Hepatocyte (in vitro differentiated cells): Measurements from ENCODE around the gene ADTRP. TPM values are rescaled to one million over a fixed set of nuclear protein-coding genes. Genes with fewer than 3 reads are reported as not detected.

Source experiments
- DNase-seq: peaks from one replicate; pipeline ENCODE4 v3.0.0-alpha.2; 2016; ENCODE audit warnings: low spot score
- H2AFZ ChIP-seq: fragments of 200-600 bp; sonication (generic); 2 replicates; pipeline ENCODE4 v1.6.0; 2016; ENCODE audit warnings: antibody characterized with exemption, mild to moderate bottlenecking
- H3K27ac ChIP-seq: fragments of 200-600 bp; sonication (generic); 2 replicates; pipeline ENCODE4 v1.5.1; 2016; ENCODE audit warnings: mild to moderate bottlenecking
- H3K27me3 ChIP-seq: fragments of 200-600 bp; sonication (generic); 2 replicates; pipeline ENCODE4 v1.6.1; 2016
- H3K36me3 ChIP-seq: fragments of 200-600 bp; sonication (generic); replicated peaks from 2 replicates; pipeline ENCODE4 v1.5.1; 2016; ENCODE audit warnings: low read depth; ENCODE audit not compliant: insufficient read depth
- H3K4me1 ChIP-seq: fragments of 200-600 bp; sonication (generic); 2 replicates; pipeline ENCODE4 v1.5.1; 2016; ENCODE audit warnings: mild to moderate bottlenecking, moderate library complexity; ENCODE audit not compliant: insufficient read depth
- H3K4me2 ChIP-seq: fragments of 200-600 bp; sonication (generic); 2 replicates; pipeline ENCODE4 v1.6.0; 2016
- H3K4me3 ChIP-seq: fragments of 200-600 bp; sonication (generic); 2 replicates; pipeline ENCODE4 v1.5.1; 2016; ENCODE audit warnings: mild to moderate bottlenecking
- H3K79me2 ChIP-seq: fragments of 200-600 bp; sonication (generic); 2 replicates; pipeline ENCODE4 v1.6.0; 2017; ENCODE audit warnings: mild to moderate bottlenecking
- H3K9me2 ChIP-seq: fragments of 200-600 bp; sonication (generic); replicated peaks from 2 replicates; pipeline ENCODE4 v1.6.0; 2017; ENCODE audit warnings: mild to moderate bottlenecking; ENCODE audit not compliant: insufficient read depth
- H3K9me3 ChIP-seq: fragments of 200-600 bp; sonication (generic); 2 replicates; pipeline ENCODE4 v1.5.1; 2016; ENCODE audit warnings: low read depth, mild to moderate bottlenecking
- H4K20me1 ChIP-seq: fragments of 200-600 bp; sonication (generic); 2 replicates; pipeline ENCODE4 v1.6.0; 2016; ENCODE audit warnings: mild to moderate bottlenecking; ENCODE audit not compliant: insufficient read depth, poor library complexity, severe bottlenecking
- EZH2 ChIP-seq: fragments of 200-600 bp; sonication (generic); IDR thresholded peaks from 2 replicates; pipeline ENCODE4 v1.6.1; 2016; ENCODE audit warnings: antibody characterized with exemption, mild to moderate bottlenecking, borderline replicate concordance
- EZH2phosphoT487 ChIP-seq: fragments of 200-600 bp; sonication (generic); IDR thresholded peaks from one replicate; pipeline ENCODE4 v1.6.1; 2018; ENCODE audit warnings: antibody characterized with exemption, mild to moderate bottlenecking, low read depth, moderate library complexity; ENCODE audit not compliant: unreplicated experiment, severe bottlenecking
- WGBS: methylation state at CpG from one replicate; pipeline ENCODE4 v1.1.6; 2016; ENCODE audit warnings: low lambda C conversion rate; ENCODE audit errors: missing lambda C conversion rate; 5-methylcytosine and 5-hydroxymethylcytosine counted together
- polyA plus RNA-seq: library from polyadenylated mRNA; unstranded; fragments of >200 nt; fragmentation: Nextera tagmentation; extraction: Ambion mirVana; gene quantifications from 2 replicates; pipeline ENCODE4 v1.2.1, GENCODE V29; 2016
- total RNA-seq: library from RNA; depleted of rRNA; stranded (reverse); fragments of >200 nt; gene quantifications from 2 replicates; pipeline ENCODE4 v1.2.3, GENCODE V29; 2014
- TF ChIP-seq, protein P1 (sequence below): fragments of 200-600 bp; sonication (generic); IDR thresholded peaks from 2 replicates; pipeline ENCODE4 v1.5.1; 2016; ENCODE audit warnings: antibody characterized with exemption, mild to moderate bottlenecking; ENCODE audit not compliant: poor library complexity

ADTRP gene
- total and polyA plus RNA-seq, 2 experiments from 2014 or later = 4.1 to 9.8 TPM

DNA sequence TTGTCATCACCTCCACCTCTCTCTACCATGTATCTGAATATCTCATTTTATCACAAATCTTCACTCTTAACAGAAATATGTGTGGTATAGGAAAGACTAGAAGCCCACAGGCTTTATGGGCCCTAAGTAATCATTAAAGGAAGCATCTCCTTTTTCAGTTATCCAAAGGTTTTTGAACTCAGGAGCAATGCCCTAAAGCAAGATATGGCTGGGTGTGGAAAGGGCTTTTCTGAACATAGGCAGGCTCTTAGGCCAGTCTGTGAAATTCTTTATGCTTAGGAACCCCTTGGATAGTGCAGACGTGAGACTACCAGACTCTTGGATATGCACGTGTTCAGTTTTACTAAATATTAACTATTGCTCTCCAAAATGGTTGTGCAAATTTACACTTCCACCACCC, 99.5 kb downstream of the ADTRP start:
- DNase-seq = no peak
- no peaks in the 10 kb centered on the region for H3K9me2 ChIP-seq
- WGBS = 95% methylated on average over 2 of the region's 2 CpGs
- H3K4me2 ChIP-seq = no peak overlapping the region
- H3K27me3 ChIP-seq = no peaks in the 10 kb centered on the region
- no peaks in the 10 kb centered on the region for H3K9me3 ChIP-seq
- no peaks in the 10 kb centered on the region for H3K4me1 ChIP-seq
- no peaks in the 10 kb centered on the region for H3K36me3 ChIP-seq
- H3K4me3 ChIP-seq = no peak overlapping the region
- H3K79me2 ChIP-seq = no peaks in the 10 kb centered on the region
- H4K20me1 ChIP-seq = no peaks in the 10 kb centered on the region
- H3K27ac ChIP-seq = no peak overlapping the region
- H2AFZ ChIP-seq = no peak overlapping the region
- TF ChIP-seq, protein P1, sequence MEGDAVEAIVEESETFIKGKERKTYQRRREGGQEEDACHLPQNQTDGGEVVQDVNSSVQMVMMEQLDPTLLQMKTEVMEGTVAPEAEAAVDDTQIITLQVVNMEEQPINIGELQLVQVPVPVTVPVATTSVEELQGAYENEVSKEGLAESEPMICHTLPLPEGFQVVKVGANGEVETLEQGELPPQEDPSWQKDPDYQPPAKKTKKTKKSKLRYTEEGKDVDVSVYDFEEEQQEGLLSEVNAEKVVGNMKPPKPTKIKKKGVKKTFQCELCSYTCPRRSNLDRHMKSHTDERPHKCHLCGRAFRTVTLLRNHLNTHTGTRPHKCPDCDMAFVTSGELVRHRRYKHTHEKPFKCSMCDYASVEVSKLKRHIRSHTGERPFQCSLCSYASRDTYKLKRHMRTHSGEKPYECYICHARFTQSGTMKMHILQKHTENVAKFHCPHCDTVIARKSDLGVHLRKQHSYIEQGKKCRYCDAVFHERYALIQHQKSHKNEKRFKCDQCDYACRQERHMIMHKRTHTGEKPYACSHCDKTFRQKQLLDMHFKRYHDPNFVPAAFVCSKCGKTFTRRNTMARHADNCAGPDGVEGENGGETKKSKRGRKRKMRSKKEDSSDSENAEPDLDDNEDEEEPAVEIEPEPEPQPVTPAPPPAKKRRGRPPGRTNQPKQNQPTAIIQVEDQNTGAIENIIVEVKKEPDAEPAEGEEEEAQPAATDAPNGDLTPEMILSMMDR = no peak
- TF ChIP-seq EZH2phosphoT487 (no peak), EZH2 (no peak)

DNA sequence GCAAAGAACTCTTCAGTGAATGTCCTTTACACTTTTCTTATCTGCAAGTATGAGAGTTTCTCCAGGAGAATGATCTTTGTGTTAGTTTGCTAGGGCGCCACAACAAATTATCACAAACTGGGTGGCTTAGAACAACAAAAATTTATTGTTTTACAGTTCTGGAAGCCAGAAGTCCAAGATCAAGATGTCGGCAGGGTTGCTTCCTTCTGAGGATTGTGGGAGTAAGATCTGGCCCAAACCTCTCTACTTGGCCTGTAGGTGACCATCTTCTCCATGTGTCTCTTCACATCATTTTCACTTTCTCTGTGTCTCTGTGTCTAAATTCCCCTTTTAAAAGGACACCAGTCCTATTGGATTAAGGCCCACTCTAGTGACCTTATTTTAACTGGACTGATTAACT, 103.0 kb downstream of the ADTRP start:
- Histone ChIP-seq H4K20me1 (no peaks in the 10 kb centered on the region), H2AFZ (no peak overlapping the region), H3K9me3 (no peaks in the 10 kb centered on the region), H3K4me1 (no peaks in the 10 kb centered on the region), H3K79me2 (no peaks in the 10 kb centered on the region), H3K27me3 (no peaks in the 10 kb centered on the region), H3K36me3 (no peaks in the 10 kb centered on the region), H3K9me2 (no peaks in the 10 kb centered on the region), H3K4me3 (no peak overlapping the region), H3K4me2 (no peak overlapping the region), H3K27ac (no peak overlapping the region)
- WGBS = 76% methylated on average over 2 of the region's 2 CpGs
- peak; percentile 45 for DNase-seq
- TF ChIP-seq EZH2 = no peak
- TF ChIP-seq, protein P1 = peak; percentile 33

DNA sequence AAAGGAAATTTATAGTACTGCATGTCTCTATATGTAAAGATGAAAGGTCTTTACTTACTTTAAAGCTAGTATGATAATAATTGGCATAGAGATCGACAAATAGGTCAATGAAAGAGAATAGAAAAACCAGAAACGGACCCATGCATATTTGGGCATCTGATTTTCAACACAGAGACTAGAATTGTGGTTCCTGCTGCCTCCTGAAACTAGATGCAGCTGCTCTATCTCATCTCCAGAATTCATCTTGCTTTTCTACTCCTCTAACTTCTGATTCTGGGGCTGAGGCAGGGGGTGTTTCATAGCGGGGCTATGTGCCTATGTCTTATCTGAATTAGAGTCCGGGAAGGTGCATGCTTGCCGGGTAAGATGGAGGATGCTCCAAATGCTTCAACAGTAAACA, 105.9 kb downstream of the ADTRP start:
- DNase-seq = no peak
- Histone ChIP-seq H3K9me3 (no peaks in the 10 kb centered on the region), H2AFZ (no peak overlapping the region), H3K36me3 (no peaks in the 10 kb centered on the region), H3K27me3 (no peaks in the 10 kb centered on the region), H3K4me3 (no peak overlapping the region), H3K4me2 (no peak overlapping the region), H4K20me1 (no peaks in the 10 kb centered on the region), H3K9me2 (no peaks in the 10 kb centered on the region), H3K27ac (no peak overlapping the region), H3K4me1 (no peaks in the 10 kb centered on the region), H3K79me2 (no peaks in the 10 kb centered on the region)
- 89% methylated on average over 5 of the region's 5 CpGs for WGBS
- no peak for TF ChIP-seq EZH2phosphoT487
- TF ChIP-seq, protein P1 = no peak
- TF ChIP-seq EZH2 = no peak

DNA sequence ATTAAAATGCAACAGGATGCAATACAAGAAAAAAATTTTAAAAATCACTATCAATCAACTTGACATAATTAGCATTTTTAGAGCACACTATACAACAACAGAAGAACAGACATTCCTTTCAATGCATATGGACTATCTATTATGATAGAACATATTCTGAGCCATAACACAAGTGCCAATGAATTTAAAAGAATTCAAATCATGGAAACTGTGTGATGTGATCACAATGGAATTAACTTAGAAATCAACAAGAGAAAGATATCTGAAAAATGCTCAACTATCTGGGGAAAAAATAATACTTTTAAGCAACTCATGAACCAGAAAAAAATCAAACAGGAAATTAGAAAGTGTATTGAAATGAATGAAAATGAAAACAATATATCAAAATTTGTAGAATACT, 106.3 kb downstream of the ADTRP start:
- Histone ChIP-seq H3K9me3 (no peaks in the 10 kb centered on the region), H3K4me1 (no peaks in the 10 kb centered on the region), H3K4me2 (no peak overlapping the region), H3K79me2 (no peaks in the 10 kb centered on the region), H3K4me3 (no peak overlapping the region), H3K27ac (no peak overlapping the region), H3K27me3 (no peaks in the 10 kb centered on the region), H2AFZ (no peak overlapping the region), H4K20me1 (no peaks in the 10 kb centered on the region), H3K9me2 (no peaks in the 10 kb centered on the region), H3K36me3 (no peaks in the 10 kb centered on the region)
- TF ChIP-seq EZH2phosphoT487 (no peak), EZH2 (no peak)
- TF ChIP-seq, protein P1 = no peak
- DNase-seq = no peak
